Fibroblast of pulmonary artery (primary cell): Measurements from ENCODE around the gene ZNF586.
"Not testable (repeated sequence)": the region's sequence is repeated elsewhere in the genome, so short reads cannot be mapped to it uniquely, and the experiment has no call there.

Source experiments
- DNase-seq: peaks from one replicate; pipeline ENCODE4 v3.0.0-alpha.2; 2010; ENCODE audit warnings: low read depth
- H3K4me3 ChIP-seq: replicated peaks from 2 replicates; pipeline ENCODE4 v1.5.1; 2011; ENCODE audit warnings: low read depth, mild to moderate bottlenecking, control low read depth, low read length, moderate library complexity
- CTCF ChIP-seq: IDR thresholded peaks from 2 replicates; pipeline ENCODE4 v1.5.1; 2011; ENCODE audit warnings: mild to moderate bottlenecking, control low read depth, low read length, inconsistent platforms; ENCODE audit errors: missing control alignments

The ZNF586 gene

GRCh38 chr19:57819475-57820148 lies 50.1 kb downstream of the ZNF586 start:
- H3K4me3 ChIP-seq, result peak overlapping the region; percentile 96
- TF ChIP-seq CTCF, result peak; percentile 11
- peak; percentile 92 for DNase-seq

- no peak for TF ChIP-seq CTCF
- no peak for DNase-seq
- peak overlapping the region; percentile 96 for H3K4me3 ChIP-seq
Observed at GRCh38 chr19:57820599-57820998, 51.1 kb downstream of the ZNF586 start.

- peak overlapping the region; percentile 96 for H3K4me3 ChIP-seq
- not testable (repeated sequence) for DNase-seq
Observed at GRCh38 chr19:57821095-57821494, 51.6 kb downstream of the ZNF586 start.

- DNase-seq, H3K4me3 ChIP-seq: not testable (repeated sequence)
Observed at GRCh38 chr19:57821501-57821900, 52.0 kb downstream of the ZNF586 start.

- DNase-seq, H3K4me3 ChIP-seq: not testable (repeated sequence)
Observed at GRCh38 chr19:57823155-57823554, 53.7 kb downstream of the ZNF586 start.

- H3K4me3 ChIP-seq, DNase-seq: not testable (repeated sequence)
Observed at GRCh38 chr19:57823608-57824007, 54.1 kb downstream of the ZNF586 start.

GRCh38 chr19:57825511-57825910 lies 56.0 kb downstream of the ZNF586 start:
- no peak overlapping the region for H3K4me3 ChIP-seq
- peak; percentile 23 for DNase-seq
- no peak for TF ChIP-seq CTCF

GRCh38 chr19:57829316-57829715 lies 59.8 kb downstream of the ZNF586 start:
- peak overlapping the region; percentile 74 for H3K4me3 ChIP-seq
- DNase-seq, result peak; percentile 81
- no peak for TF ChIP-seq CTCF

- peak within 1 kb of the TSS; percentile 74 for H3K4me3 ChIP-seq
- DNase-seq, result peak; percentile 89
- TF ChIP-seq CTCF, result peak; percentile 18
Observed at GRCh38 chr19:57830071-57830602, 60.7 kb downstream of the ZNF586 start, which contains the start of gene ZNF587B. Gene ZNF587B (plus strand): TSS chr19:57830299. CDS start chr19:57830529, 230 bp downstream.
